IMR-90 (cell line): ENCODE measurements around the gene MTM1. TPM values are rescaled to one million over a fixed set of nuclear protein-coding genes. Genes with fewer than 3 reads are reported as not detected.

Experiments used
- ATAC-seq: fragments of 200-7000 bp; cut with Tn5 transposase; 2 replicates; pipeline ENCODE4 v1.9.1; 2020; ENCODE audit warnings: low read depth, mild to moderate bottlenecking, moderate library complexity
- BruUV-seq: library from RNA; stranded (reverse); fragments of 400-500 nt; replicated peaks from 2 replicates; lab custom pipeline; 2021; lab: Mats Ljungman, UMichigan
- CTCF ChIA-PET: fragments of 300-600 bp; formaldehyde crosslinking; extraction: SDS; loops from one replicate; lab custom pipeline; 2021; ENCODE audit warnings: antibody characterized with exemption; lab: Yijun Ruan, JAX
- POLR2A ChIA-PET: fragments of 300-600 bp; sonication (Branson Sonifier 250); formaldehyde crosslinking; loops from one replicate; lab custom pipeline; 2022; ENCODE audit warnings: antibody characterized with exemption; ENCODE audit not compliant: unreplicated experiment; lab: Charles Lee
- DNase-seq: peaks from one replicate; pipeline ENCODE4 v3.0.0; 2013
- H2AFZ ChIP-seq: replicated peaks from 2 replicates; pipeline ENCODE3; 2013; ENCODE audit warnings: low read length, mild to moderate bottlenecking; ENCODE audit not compliant: poor library complexity
- H2AK5ac ChIP-seq: 2 replicates; pipeline ENCODE4 v1.6.1; 2013; ENCODE audit warnings: low read depth, low read length, inconsistent platforms
- H2AK9ac ChIP-seq: replicated peaks from 2 replicates; pipeline ENCODE3; 2013; ENCODE audit warnings: mild to moderate bottlenecking, low read depth, low read length, moderate library complexity; ENCODE audit not compliant: poor library complexity
- H2BK120ac ChIP-seq: 2 replicates; pipeline ENCODE4 v1.6.1; 2013; ENCODE audit warnings: low read depth, low read length, inconsistent platforms
- H2BK15ac ChIP-seq: 3 replicates; pipeline ENCODE4 v1.6.1; 2013; ENCODE audit warnings: low read depth, low read length, inconsistent platforms
- H2BK20ac ChIP-seq: 2 replicates; pipeline ENCODE4 v1.6.1; 2013; ENCODE audit warnings: low read depth, mild to moderate bottlenecking, inconsistent platforms, low read length, moderate library complexity
- H2BK5ac ChIP-seq: 2 replicates; pipeline ENCODE4 v1.6.1; 2013; ENCODE audit warnings: mild to moderate bottlenecking, low read depth, low read length, inconsistent platforms; ENCODE audit not compliant: poor library complexity, severe bottlenecking
- H3K14ac ChIP-seq: replicated peaks from 2 replicates; pipeline ENCODE4 v1.6.1; 2013; ENCODE audit warnings: low read depth, low read length, inconsistent platforms
- H3K18ac ChIP-seq: 2 replicates; pipeline ENCODE4 v1.6.1; 2013; ENCODE audit warnings: low read depth, low read length, control low read depth
- H3K23ac ChIP-seq: 2 replicates; pipeline ENCODE4 v1.6.1; 2013; ENCODE audit warnings: low read depth, low read length, inconsistent platforms
- H3K27ac ChIP-seq: 2 replicates; pipeline ENCODE4 v1.5.1; 2013; ENCODE audit warnings: mild to moderate bottlenecking, control low read depth, low read length; ENCODE audit not compliant: insufficient read depth
- H3K27me3 ChIP-seq: 2 replicates; pipeline ENCODE4 v1.6.1; 2013; ENCODE audit warnings: low read length; ENCODE audit not compliant: control insufficient read depth, insufficient read depth
- H3K36me3 ChIP-seq: 2 replicates; pipeline ENCODE4 v1.6.1; 2013; ENCODE audit warnings: low read length, mixed read lengths; ENCODE audit not compliant: control insufficient read depth, insufficient read depth
- H3K4ac ChIP-seq: 2 replicates; pipeline ENCODE4 v1.6.1; 2013; ENCODE audit warnings: low read depth, low read length, inconsistent platforms
- H3K4me1 ChIP-seq: 2 replicates; pipeline ENCODE4 v1.6.1; 2013; ENCODE audit warnings: low read length, mixed read lengths; ENCODE audit not compliant: control insufficient read depth, insufficient read depth
- H3K4me2 ChIP-seq: 2 replicates; pipeline ENCODE4 v1.6.1; 2013; ENCODE audit warnings: low read depth, mild to moderate bottlenecking, control low read depth, low read length, moderate library complexity
- H3K4me3 ChIP-seq: 2 replicates; pipeline ENCODE4 v1.5.1; 2013; ENCODE audit warnings: low read depth, mild to moderate bottlenecking, control low read depth, low read length, moderate library complexity; ENCODE audit not compliant: insufficient read depth
- H3K56ac ChIP-seq: 2 replicates; pipeline ENCODE4 v1.6.1; 2013; ENCODE audit warnings: low read length, inconsistent platforms; ENCODE audit not compliant: insufficient read depth; ENCODE audit errors: extremely low read depth
- H3K79me1 ChIP-seq, 2 experiments: 2 replicates each; pipeline ENCODE4 v1.6.1; 2013; ENCODE audit warnings: low read length in 2 of 2, inconsistent platforms in 1 of 2, low read depth in 1 of 2
- H3K9ac ChIP-seq: 2 replicates; pipeline ENCODE4 v1.6.1; 2013; ENCODE audit warnings: low read depth, low read length, control low read depth
- H3K9me1 ChIP-seq: 2 replicates; pipeline ENCODE4 v1.6.1; 2013; ENCODE audit warnings: low read length, inconsistent platforms; ENCODE audit not compliant: insufficient read depth
- H3K9me3 ChIP-seq: 2 replicates; pipeline ENCODE4 v1.6.1; 2013; ENCODE audit warnings: low read length; ENCODE audit not compliant: control insufficient read depth, insufficient read depth
- H4K20me1 ChIP-seq: 2 replicates; pipeline ENCODE4 v1.6.1; 2013; ENCODE audit warnings: low read length, inconsistent platforms; ENCODE audit not compliant: insufficient read depth
- H4K5ac ChIP-seq: 2 replicates; pipeline ENCODE4 v1.6.1; 2013; ENCODE audit warnings: mild to moderate bottlenecking, low read depth, low read length, control low read depth
- H4K8ac ChIP-seq, 2 experiments: 2 replicates each; pipeline ENCODE4 v1.6.1; 2013; ENCODE audit warnings: low read depth in 2 of 2, low read length in 2 of 2, control low read depth in 1 of 2, inconsistent platforms in 1 of 2
- H4K91ac ChIP-seq: 2 replicates; pipeline ENCODE4 v1.6.1; 2013; ENCODE audit warnings: low read depth, low read length, inconsistent platforms; ENCODE audit not compliant: insufficient read depth
- MAFK ChIP-seq: IDR thresholded peaks from 2 replicates; pipeline ENCODE4 v1.6.1; 2012; ENCODE audit warnings: low read depth, low read length, improper control_type of control experiment
- RFX5 ChIP-seq: IDR thresholded peaks from 2 replicates; pipeline ENCODE4 v1.8.0; 2012; ENCODE audit warnings: low read depth, mild to moderate bottlenecking, low read length, moderate library complexity
- WGBS, 2 experiments: methylation state at CpG; one replicate each; pipeline versions ENCODE4 v1.1.5 to v1.1.7; 2013; ENCODE audit warnings: missing lambda C conversion rate in 2 of 2; ENCODE audit not compliant: insufficient read length in 1 of 2; ENCODE audit errors: extremely low coverage in 2 of 2; 5-methylcytosine and 5-hydroxymethylcytosine counted together
- dilution Hi-C: fragments of 300-500 bp; cut with HindIII; formaldehyde crosslinking; loops from one replicate; pipeline ENCODE4 v1.14.3; 2018; ENCODE audit warnings: low sequenced_read_pairs; ENCODE audit not compliant: unreplicated experiment
- in situ Hi-C: fragments of 300-500 bp; cut with MboI; formaldehyde crosslinking; loops from 3 replicates; pipeline ENCODE4 v1.14.3; 2019; ENCODE audit warnings: low sequenced_read_pairs, inconsistent platforms, mixed read lengths
- intact Hi-C: fragments of 100-400 bp; cut with micrococcal nuclease; formaldehyde crosslinking; loops from 2 replicates; pipeline ENCODE4 v1.10.0; 2022
- polyA plus RNA-seq, 3 experiments: library from polyadenylated mRNA; depleted of rRNA; stranded (reverse); fragments of >200 nt; gene quantifications; 2 replicates each; pipeline ENCODE4 v1.2.3, GENCODE V29; 2012; ENCODE audit warnings: low replicate concordance in 1 of 3
- total RNA-seq: library from RNA; depleted of rRNA; stranded (reverse); fragments of >200 nt; gene quantifications from 2 replicates; pipeline ENCODE4 v1.2.3, GENCODE V29; 2012

MTM1 gene
- total and polyA plus RNA-seq, 2 of the 4 experiments (the other 2 are of a cell fraction): 3.8 to 5.6 TPM

GRCh38 chrX:150696331-150696730 lies 127.9 kb downstream of the MTM1 start:
- Histone ChIP-seq H3K56ac (no peak overlapping the region), H2AK5ac (no peak overlapping the region), H3K23ac (no peak overlapping the region), H3K27me3 (no peaks in the 10 kb centered on the region), H2BK15ac (no peak overlapping the region), H3K9me3 (peaks cover 6% of the 10 kb centered on the region; the same call in 1 of the 2 replicates), H2BK120ac (no peak overlapping the region), H3K4me1 (peaks cover 2% of the 10 kb centered on the region; the same call in 1 of the 2 replicates), H3K9ac (no peak overlapping the region), H3K36me3 (no peaks in the 10 kb centered on the region), H4K8ac (no peak overlapping the region), H2AFZ (no peak overlapping the region), H3K18ac (no peak overlapping the region), H2BK5ac (no peak overlapping the region), H4K20me1 (no peaks in the 10 kb centered on the region), H2BK20ac (no peak overlapping the region), H4K5ac (no peak overlapping the region), H2AK9ac (no peak overlapping the region), H3K27ac (no peak overlapping the region), H3K9me1 (0 out of 2 replicates have a peak, but pooled peaks cover 2% of the 10 kb centered on the region), H3K4ac (no peak overlapping the region), H3K4me2 (no peak overlapping the region), H4K91ac (no peak overlapping the region), H3K4me3 (no peak overlapping the region), H3K79me1 (peaks cover 2 to 26% of the 10 kb centered on the region in 2 experiments; a peak in 2 of 4 replicates), H3K14ac (no peak overlapping the region; the same call in 1 of the 2 replicates)
- DNase-seq (no peak), ATAC-seq (no peak)
- POLR2A ChIA-PET: no interaction called here
- dilution Hi-C loops: no loop called here
- intact Hi-C loops: no loop called here
- CTCF ChIA-PET: no interaction called here
- in situ Hi-C loops: no loop called here
- no CpG with 5 or more reads among the region's 1 CpG for WGBS, 2 experiments
- TF ChIP-seq RFX5: no peak
- TF ChIP-seq MAFK: no peak
- no TSS peak for BruUV-seq
